ENCODE data around the gene KCNQ1.

Gene KCNQ1

GRCh38 chr11:2838091-2838490 is 393.3 kb downstream of the KCNQ1 start:
- Histone ChIP-seq H3K36me3 (ENCODE audit: insufficient read depth, low read length) (no peaks in the 10 kb centered on the region), H3K9me3 (ENCODE audit: low read length) (no peaks in the 10 kb centered on the region), H3K4me3 (ENCODE audit: low read depth, low read length, poor library complexity, severe bottlenecking) (no peak overlapping the region), H3K9ac (ENCODE audit: low read length) (no peak overlapping the region), H3K27me3 (ENCODE audit: insufficient read depth, low read length) (no peaks in the 10 kb centered on the region), H2AFZ (ENCODE audit: low read length) (no peak overlapping the region), H3K9me2 (ENCODE audit: low read depth, low read length) (no peaks in the 10 kb centered on the region), H3K79me2 (ENCODE audit: insufficient read depth, low read length) (no peaks in the 10 kb centered on the region), H3F3A (ENCODE audit: insufficient read depth, low read length) (no peaks in the 10 kb centered on the region), H3K4me2 (ENCODE audit: low read length) (no peak overlapping the region), H4K20me1 (ENCODE audit: insufficient read depth, low read length) (no peaks in the 10 kb centered on the region), H3K4me1 (ENCODE audit: insufficient read depth, low read length, severe bottlenecking) (no peaks in the 10 kb centered on the region), H3K27ac (ENCODE audit: low read depth, low read length, poor library complexity, severe bottlenecking) (no peak overlapping the region)
- TF ChIP-seq CTCF (IDR thresholded peaks at IDR 0.05; ENCODE audit: low read length) (no peak), EZH2 (IDR thresholded peaks at IDR 0.05; ENCODE audit: borderline replicate concordance, low read length) (no peak)

- Histone ChIP-seq H2AFZ (ENCODE audit: low read length) (no peak overlapping the region), H4K20me1 (ENCODE audit: insufficient read depth, low read length) (no peaks in the 10 kb centered on the region), H3F3A (ENCODE audit: insufficient read depth, low read length) (no peaks in the 10 kb centered on the region), H3K9ac (ENCODE audit: low read length) (no peak overlapping the region), H3K4me1 (ENCODE audit: insufficient read depth, low read length, severe bottlenecking) (no peaks in the 10 kb centered on the region), H3K9me3 (ENCODE audit: low read length) (no peaks in the 10 kb centered on the region), H3K4me3 (ENCODE audit: low read depth, low read length, poor library complexity, severe bottlenecking) (no peak overlapping the region), H3K4me2 (ENCODE audit: low read length) (no peak overlapping the region), H3K27ac (ENCODE audit: low read depth, low read length, poor library complexity, severe bottlenecking) (no peak overlapping the region), H3K9me2 (ENCODE audit: low read depth, low read length) (no peaks in the 10 kb centered on the region), H3K79me2 (ENCODE audit: insufficient read depth, low read length) (no peaks in the 10 kb centered on the region), H3K27me3 (ENCODE audit: insufficient read depth, low read length) (no peaks in the 10 kb centered on the region), H3K36me3 (ENCODE audit: insufficient read depth, low read length) (no peaks in the 10 kb centered on the region)
- no peak for TF ChIP-seq EZH2 (IDR thresholded peaks at IDR 0.05; ENCODE audit: borderline replicate concordance, low read length)
- TF ChIP-seq CTCF (IDR thresholded peaks at IDR 0.05; ENCODE audit: low read length) = no peak
Observed at GRCh38 chr11:2838676-2839294, 394.0 kb downstream of the KCNQ1 start.

DNA sequence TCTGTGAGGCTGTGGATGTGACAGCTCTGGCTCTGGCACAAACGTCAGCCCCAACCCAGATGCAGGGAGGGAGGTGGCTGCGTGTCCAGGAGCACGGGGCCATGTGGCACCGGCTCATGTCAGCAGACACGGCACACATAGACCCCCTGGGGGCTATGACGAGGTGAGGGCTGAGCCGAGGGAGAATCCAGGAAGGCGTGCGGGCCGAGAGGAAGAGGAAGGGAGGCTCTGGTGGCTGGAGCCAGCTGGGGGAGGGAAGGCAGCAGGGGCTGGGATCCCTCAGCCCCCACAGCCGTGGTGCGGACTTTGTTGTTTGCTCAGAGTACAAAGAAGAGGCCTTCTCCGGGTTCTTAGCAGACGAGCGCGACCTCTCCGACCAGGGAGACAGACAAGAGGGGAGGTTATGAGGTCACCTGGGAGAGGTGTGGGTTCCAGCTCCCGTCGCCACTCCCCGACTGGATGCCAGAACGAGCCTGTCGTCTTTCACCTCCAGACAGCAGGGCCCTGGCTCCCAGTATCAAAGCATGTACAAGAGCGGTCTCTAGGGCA is 394.7 kb downstream of the KCNQ1 start:
- H3K4me1 ChIP-seq (ENCODE audit: insufficient read depth, low read length, severe bottlenecking) = no peaks in the 10 kb centered on the region
- no peak overlapping the region for H3K9ac ChIP-seq (ENCODE audit: low read length)
- no peaks in the 10 kb centered on the region for H3F3A ChIP-seq (ENCODE audit: insufficient read depth, low read length)
- H3K9me2 ChIP-seq (ENCODE audit: low read depth, low read length) = no peaks in the 10 kb centered on the region
- H3K36me3 ChIP-seq (ENCODE audit: insufficient read depth, low read length) = no peaks in the 10 kb centered on the region
- no peak overlapping the region for H3K27ac ChIP-seq (ENCODE audit: low read depth, low read length, poor library complexity, severe bottlenecking)
- no peak overlapping the region for H3K4me2 ChIP-seq (ENCODE audit: low read length)
- H3K9me3 ChIP-seq (ENCODE audit: low read length) = no peaks in the 10 kb centered on the region
- H3K27me3 ChIP-seq (ENCODE audit: insufficient read depth, low read length) = no peaks in the 10 kb centered on the region
- TF ChIP-seq EZH2 (IDR thresholded peaks at IDR 0.05; ENCODE audit: borderline replicate concordance, low read length) = no peak
- H3K4me3 ChIP-seq (ENCODE audit: low read depth, low read length, poor library complexity, severe bottlenecking) = no peak overlapping the region
- no peak overlapping the region for H2AFZ ChIP-seq (ENCODE audit: low read length)
- no peaks in the 10 kb centered on the region for H3K79me2 ChIP-seq (ENCODE audit: insufficient read depth, low read length)
- no peaks in the 10 kb centered on the region for H4K20me1 ChIP-seq (ENCODE audit: insufficient read depth, low read length)
